Skeletal muscle cell (primary cell): ENCODE data around the gene HIGD1A.

Experiments used
- DNase-seq: peaks from one replicate; pipeline ENCODE4 v3.0.0-alpha.2; 2010; ENCODE audit warnings: low read depth
- H3K4me3 ChIP-seq: 2 replicates; pipeline ENCODE4 v1.5.1; 2011; ENCODE audit warnings: low read depth, mild to moderate bottlenecking, control low read depth, low read length, moderate library complexity

The HIGD1A gene

DNA sequence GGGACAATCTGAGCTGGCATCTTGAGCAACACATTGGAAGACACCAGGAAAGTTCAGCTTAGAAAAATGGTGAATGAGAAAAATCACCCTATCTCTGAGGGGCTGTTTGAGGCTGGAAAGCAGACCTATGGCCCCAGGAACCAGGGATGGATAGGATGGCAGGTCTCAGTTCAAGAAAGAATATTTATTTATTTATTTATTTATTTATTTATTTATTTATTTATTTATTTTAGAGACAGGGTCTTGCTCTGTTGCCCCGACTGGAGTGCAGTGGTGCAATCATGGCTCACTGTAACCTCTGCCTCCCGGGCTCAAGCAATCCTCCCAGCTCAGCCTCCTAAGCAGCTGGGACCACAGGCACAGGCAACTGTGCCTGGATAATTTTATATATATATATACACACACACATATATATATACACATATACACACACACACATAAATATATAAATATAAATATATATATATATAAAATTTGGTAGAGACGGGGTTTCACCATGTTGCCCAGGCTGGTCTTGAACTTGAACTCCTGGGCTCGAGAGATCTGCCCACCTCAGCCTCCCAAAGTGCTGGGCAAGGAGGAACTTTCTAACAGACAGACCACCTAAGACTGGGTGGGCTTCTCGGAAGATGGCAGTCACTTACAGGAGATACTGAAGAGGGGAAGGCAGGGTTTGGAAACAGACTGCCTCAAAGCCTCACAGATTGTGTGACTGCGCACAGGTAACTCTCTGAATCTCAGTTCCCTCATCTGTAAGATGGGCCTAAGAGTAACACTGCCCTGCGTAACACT, 60.9 kb downstream of the HIGD1A start:
- no peak for DNase-seq

DNA sequence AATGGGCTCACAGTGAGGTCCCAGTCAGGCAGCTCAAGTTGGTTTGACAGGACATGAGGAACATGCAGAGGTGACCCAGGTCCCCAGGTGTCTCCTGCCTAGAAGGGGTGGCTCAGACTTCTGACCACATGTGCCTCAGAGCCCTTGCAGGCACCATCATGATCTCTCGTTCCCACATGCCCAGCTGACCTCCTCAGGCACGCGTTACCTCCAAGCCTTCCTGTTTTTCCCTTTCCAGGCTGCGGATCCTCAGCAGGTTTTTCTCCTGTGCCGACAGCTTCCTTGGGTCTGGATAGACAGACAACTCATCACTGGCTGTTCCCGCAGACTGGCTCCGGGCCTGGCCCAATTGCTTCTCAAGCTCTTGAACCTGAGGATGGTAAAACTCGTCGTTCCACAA, 61.6 kb downstream of the HIGD1A start:
- no peak overlapping the region for H3K4me3 ChIP-seq
- DNase-seq = no peak

More for the DNA sequence above, 60.9 kb downstream of the HIGD1A start:
- no peak overlapping the region for H3K4me3 ChIP-seq

DNA sequence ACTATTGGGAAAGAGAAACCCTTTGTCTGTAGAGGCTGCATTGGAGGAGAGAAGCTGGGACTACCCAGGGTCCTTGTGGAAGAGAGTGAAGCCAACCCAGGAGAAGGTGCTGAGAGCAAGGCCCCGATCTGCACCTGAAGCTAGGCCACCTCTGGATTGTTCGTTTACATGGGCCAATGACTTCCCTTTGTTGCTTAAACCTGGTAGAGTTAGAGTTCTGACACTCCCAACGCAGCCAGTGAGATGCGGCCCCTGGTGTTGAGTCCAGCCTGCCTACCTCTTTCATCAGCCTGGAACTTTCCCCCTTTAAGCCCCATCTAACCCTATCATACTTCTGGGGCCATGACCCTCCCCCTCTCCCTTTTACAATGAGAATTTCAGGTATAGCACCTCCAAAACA, 62.0 kb downstream of the HIGD1A start:
- DNase-seq = no peak

DNA sequence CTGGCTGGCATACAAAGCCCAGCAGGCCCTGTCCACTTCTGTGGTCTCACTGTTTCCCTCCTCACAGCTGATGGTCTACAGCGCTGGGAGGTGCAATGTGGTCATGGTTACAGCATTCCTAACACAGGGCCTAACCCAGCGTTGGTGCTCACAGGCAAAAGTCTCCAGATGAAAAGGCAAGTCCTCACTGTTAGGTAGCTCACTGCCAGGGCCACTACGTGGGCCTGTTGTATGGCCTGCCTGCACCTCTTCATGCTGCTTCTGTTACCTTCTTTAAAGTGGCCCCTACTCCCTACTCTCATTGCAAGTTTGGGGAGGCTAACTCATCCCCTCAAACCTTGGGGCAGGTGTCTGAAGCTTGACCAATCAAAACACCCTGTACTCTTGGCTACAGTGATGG, 62.5 kb downstream of the HIGD1A start:
- no peak overlapping the region for H3K4me3 ChIP-seq
- DNase-seq = no peak

More for the DNA sequence above, 62.0 kb downstream of the HIGD1A start:
- H3K4me3 ChIP-seq = no peak overlapping the region

DNA sequence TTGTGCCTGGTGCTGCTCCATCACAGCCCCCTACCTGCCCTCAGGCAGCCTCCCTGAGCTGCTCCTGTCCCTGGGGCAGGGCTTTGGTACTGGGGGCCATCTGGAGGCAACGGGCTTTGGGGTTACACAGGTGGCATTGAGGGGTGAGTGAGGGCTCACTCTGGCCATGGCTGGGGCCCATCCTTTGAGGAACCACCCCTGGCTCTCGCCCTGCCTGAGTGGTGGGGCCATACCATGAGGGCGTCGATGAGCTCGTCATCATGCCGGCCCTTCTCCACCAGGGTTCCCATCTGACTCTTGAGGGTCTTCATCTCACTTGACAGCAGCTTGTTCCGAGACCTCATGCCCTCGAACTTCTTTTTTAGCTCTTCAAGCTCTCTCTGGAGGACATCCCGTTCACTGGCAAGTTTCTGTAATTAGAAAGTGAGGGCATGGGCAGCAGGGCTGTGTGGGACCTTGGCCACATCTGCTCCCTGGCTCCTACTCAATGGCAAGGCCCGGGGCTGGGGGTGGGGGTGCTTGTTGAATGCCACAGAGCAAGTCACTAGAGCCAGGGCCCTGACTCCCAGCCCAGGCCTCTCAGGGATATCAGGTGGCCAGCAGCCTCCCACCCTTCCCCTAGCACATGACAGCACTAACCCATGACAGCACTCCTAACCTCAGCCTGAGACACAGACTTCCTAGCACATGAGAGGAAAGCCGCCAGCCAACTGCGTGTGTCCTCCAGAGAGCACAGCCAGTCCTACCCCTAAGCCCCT, 64.7 kb downstream of the HIGD1A start:
- DNase-seq = no peak
- H3K4me3 ChIP-seq = no peak overlapping the region

DNA sequence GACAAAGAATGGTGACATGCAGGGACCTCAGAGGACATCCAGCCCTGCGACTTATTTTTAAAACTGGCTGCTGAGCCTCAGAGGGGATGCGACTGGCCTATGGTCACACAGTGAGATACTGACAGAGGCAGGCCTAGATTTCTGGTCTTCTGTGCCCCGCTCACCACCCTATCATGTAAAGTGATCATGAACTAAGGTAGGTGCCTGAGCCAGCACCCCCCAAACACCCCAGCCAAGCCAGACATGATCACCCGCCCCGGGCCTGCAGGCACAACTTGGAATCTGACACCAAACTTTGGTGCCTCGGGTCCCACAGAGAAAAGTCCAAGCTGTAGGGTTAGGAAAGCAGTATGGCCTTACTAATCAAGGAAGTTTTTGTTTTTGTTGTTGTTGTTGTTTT, 67.8 kb downstream of the HIGD1A start:
- DNase-seq = no peak
- no peak overlapping the region for H3K4me3 ChIP-seq

DNA sequence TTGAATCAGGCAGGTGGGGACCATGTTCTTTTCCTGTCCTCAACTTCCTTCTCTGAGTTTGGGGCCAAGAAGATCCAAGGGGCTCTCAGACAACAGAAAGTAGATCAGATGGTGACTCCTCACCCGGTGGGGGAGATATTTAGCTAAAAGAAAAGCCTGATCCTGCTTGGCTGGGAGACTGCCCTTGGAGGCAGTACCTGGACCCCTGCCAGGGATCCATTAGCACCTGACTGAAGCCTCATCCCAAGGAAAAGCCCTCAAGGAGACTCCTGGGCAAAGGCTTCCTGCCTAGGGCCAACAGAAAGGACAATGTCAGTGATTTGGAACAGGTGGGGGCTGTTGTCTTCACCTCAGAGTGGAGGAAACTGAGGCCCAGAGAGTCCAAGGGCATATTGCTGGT, 68.2 kb downstream of the HIGD1A start:
- DNase-seq = no peak
- H3K4me3 ChIP-seq = no peak overlapping the region

DNA sequence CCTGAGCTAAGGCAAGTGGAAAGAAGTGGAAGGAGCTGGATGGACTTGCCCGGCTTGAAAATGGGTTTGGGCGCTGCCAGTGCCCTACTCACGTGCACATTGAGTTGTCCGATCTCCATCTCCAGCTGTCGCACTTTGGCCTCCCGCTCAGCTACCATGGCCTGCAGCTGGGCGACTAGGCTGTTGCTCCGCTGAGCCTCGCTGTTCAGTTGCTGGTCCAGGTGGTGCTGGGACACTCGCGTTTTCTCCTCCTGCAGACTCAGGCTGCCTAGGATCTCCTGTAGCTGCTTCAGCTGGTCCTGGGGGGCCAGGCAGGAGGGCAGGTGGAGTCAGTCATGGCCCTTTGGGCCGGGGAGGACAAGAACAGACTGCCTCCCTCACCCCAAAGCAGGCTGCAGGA, 68.7 kb downstream of the HIGD1A start:
- no peak for DNase-seq
- H3K4me3 ChIP-seq = no peak overlapping the region

DNA sequence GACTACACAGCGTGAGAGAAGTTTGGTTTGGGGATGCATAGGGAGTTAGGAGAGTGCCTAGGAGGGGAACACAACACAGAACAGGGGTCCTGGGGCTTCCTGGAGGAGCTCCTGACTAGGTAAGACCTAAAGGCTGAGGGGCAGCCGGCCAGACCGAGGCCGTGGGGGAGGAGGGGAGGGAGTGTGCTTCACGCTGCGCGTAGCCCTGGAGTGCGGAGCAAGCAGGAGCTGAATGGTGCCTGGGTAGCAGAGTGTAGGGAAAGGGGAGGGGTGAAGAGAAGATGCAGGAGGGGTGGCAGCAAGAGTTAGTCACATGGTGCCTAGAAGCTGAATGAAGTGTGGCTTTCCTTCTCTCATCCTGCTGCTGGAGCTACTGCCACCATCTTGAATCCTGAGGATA, 69.3 kb downstream of the HIGD1A start:
- no peak for DNase-seq
- no peak overlapping the region for H3K4me3 ChIP-seq

DNA sequence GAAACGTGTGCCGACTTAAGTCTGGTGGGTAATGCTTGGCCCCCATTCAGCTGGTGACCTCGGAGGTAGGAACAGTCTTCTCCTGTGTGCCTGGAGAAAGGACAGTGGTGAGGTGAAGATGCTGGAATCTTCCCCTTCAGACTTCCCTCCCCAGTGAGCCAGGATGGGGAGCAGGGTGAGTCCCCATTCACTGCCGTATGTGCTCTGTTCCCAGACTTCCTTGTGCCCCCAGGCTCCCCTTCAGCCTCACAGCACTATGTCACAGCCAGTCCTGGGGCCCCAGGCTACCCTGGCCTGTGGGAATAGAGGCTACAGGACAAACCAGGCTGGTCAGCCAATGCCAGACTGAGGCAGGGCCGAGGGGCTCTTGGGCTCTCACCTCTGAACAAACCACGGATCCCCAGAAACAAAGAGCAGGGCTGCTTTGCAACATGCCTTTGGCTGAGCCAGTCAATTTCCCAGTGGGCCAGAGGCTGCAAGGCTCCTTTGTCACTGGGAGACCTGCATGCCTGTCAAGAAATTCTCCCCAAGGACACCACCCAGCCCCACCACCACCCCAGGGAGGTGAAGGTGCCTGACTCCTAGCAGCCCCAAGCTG, 69.9 kb downstream of the HIGD1A start:
- no peak overlapping the region for H3K4me3 ChIP-seq

DNA sequence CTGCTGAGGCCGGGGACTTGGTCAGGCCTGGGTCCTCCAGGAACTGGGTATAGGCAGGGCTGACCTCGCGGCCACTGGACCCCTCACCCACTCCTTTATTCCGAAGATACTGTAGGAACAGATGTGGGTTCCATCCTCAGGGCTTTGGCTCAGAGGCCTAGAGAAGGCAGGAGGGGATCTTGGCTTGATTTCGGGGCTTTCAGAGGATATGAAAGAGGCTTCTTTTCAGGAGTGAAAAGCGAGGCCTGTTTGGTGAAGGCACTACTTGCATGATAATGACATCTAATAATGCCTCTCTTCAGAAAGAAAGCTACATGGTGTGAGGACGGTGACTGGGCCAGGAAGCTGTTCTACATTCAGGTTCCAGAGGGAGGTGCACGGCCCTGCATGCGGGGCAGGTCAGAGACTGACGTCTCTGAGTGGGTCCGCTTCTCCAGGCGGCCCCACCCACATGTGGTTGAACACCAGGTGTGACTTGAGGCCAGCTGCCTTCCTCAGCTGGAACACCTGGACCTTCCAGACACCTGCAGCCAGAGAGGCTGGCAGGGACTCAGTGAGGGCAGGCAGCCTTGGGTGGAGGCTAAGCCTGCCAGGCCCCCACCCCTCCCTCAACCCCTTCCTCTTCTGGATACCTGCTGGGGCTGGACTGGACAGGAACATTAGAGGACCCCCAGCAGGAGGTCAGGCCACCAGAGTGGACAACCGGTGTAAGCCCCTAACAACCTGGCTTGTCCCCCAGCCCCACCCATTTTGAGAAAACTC, 70.6 kb downstream of the HIGD1A start:
- DNase-seq = no peak
- no peak overlapping the region for H3K4me3 ChIP-seq

More for the DNA sequence above, 69.9 kb downstream of the HIGD1A start:
- no peak for DNase-seq
